WTC11 (cell line): ENCODE data around the gene AGL.

Experiments
- CTCF ChIP-seq: fragments of 200-600 bp; IDR thresholded peaks from 2 replicates; pipeline ENCODE4 v1.8.0; 2022; ENCODE audit warnings: antibody characterized with exemption
- E2F5 ChIP-seq: sonication (generic); formaldehyde crosslinking; IDR thresholded peaks from 2 replicates; pipeline ENCODE4 v1.8.1; 2022; ENCODE audit warnings: mild to moderate bottlenecking, moderate library complexity, missing genetic modification reagents
- GRHL2 ChIP-seq: fragments of 250-450 bp; sonication (Bioruptor Pico); IDR thresholded peaks from 2 replicates; pipeline ENCODE4 v1.8.0; 2022; ENCODE audit warnings: mild to moderate bottlenecking, moderate library complexity; ENCODE audit not compliant: insufficient replicate concordance, severe bottlenecking
- HMGXB4 ChIP-seq: sonication (generic); formaldehyde crosslinking; IDR thresholded peaks from 2 replicates; pipeline ENCODE4 v1.8.1; 2023; ENCODE audit warnings: mild to moderate bottlenecking, moderate library complexity, missing genetic modification reagents
- MAX ChIP-seq: sonication (generic); formaldehyde crosslinking; IDR thresholded peaks from 2 replicates; pipeline ENCODE4 v1.8.0; 2022; ENCODE audit warnings: mild to moderate bottlenecking, missing genetic modification reagents

- no peak for TF ChIP-seq MAX (CRISPR knock-in tag)
- no peak for TF ChIP-seq E2F5 (CRISPR knock-in tag)
- no peak for TF ChIP-seq HMGXB4
- TF ChIP-seq GRHL2 (CRISPR knock-in tag) = no peak
- TF ChIP-seq CTCF = no peak
Observed at GRCh38 chr1:99825702-99826101, 24.5 kb upstream of the AGL start.
